ENCODE measurements around the gene LBP.

DNA sequence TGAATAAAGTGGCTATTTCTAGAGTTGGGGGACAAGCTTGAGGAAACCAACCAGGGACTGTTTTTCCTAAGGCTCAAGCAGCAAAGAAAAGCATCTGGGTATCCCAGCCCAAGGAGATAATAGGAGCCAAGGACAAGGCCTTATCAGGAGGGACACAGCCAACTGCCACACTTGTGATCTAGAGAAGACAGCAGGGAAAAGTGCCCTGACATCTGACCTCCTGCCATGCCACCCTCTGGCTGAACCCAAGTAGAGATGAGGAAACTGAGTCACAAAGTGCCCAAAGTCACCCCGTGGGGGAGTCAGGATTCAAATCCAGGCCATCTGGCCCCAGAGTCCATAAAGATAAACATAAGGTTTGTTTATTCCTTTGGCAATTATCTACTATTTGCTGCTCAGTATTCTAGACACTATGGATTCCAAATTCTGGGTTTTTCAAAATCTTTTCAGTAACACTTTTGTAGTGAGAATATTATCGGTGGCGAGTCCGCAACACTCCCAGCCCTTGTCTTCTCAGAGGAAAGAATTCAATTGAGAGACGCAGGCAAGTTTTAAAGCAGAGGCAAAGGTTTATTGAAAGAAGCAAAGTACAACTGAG is 3.5 kb upstream of the LBP start:
- no peak for TF ChIP-seq POLR2AphosphoS5 (IDR thresholded peaks at IDR 0.05)
- TF ChIP-seq, protein P1, sequence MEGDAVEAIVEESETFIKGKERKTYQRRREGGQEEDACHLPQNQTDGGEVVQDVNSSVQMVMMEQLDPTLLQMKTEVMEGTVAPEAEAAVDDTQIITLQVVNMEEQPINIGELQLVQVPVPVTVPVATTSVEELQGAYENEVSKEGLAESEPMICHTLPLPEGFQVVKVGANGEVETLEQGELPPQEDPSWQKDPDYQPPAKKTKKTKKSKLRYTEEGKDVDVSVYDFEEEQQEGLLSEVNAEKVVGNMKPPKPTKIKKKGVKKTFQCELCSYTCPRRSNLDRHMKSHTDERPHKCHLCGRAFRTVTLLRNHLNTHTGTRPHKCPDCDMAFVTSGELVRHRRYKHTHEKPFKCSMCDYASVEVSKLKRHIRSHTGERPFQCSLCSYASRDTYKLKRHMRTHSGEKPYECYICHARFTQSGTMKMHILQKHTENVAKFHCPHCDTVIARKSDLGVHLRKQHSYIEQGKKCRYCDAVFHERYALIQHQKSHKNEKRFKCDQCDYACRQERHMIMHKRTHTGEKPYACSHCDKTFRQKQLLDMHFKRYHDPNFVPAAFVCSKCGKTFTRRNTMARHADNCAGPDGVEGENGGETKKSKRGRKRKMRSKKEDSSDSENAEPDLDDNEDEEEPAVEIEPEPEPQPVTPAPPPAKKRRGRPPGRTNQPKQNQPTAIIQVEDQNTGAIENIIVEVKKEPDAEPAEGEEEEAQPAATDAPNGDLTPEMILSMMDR (IDR thresholded peaks at IDR 0.05), result no peak
- no peak for TF ChIP-seq POLR2A (IDR thresholded peaks at IDR 0.05)
- TF ChIP-seq EP300 (IDR thresholded peaks at IDR 0.05), result no peak
